Stimulated activated CD4-positive, alpha-beta T cell treated with anti-CD3 and anti-CD28 coated beads, Interleukin-15, amount 100 ng/mL, for 48 hours (primary cell): ENCODE results near the gene LRP5.

Source experiments
- DNase-seq, 2 donors: peaks; one replicate each; pipeline ENCODE4 v3.0.0-alpha.2; 2020; ENCODE audit warnings: low read depth in 2 of 2

Gene LRP5

GRCh38 chr11:68345776-68346461 is 33.5 kb downstream of the LRP5 start:
- no peak for DNase-seq

DNA sequence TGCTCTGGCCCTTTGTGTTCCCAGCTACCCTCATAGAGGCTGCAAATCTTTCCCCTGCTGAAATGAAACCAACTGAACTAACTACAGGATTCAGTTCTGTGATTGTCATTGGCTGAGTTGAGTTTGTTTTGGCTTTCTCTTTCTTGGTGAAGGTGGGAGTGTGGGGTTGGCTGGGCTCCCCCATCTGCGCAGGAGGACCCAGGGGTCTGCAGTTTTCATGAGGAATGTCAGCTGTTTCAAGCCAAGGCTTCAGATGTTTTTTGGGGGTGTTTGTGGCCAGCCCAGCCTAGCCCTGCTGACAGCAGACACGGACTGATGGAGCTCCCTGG is 34.0 kb downstream of the LRP5 start:
- DNase-seq = no peak

GRCh38 chr11:68347345-68347744 is 35.0 kb downstream of the LRP5 start:
- no peak for DNase-seq

DNA sequence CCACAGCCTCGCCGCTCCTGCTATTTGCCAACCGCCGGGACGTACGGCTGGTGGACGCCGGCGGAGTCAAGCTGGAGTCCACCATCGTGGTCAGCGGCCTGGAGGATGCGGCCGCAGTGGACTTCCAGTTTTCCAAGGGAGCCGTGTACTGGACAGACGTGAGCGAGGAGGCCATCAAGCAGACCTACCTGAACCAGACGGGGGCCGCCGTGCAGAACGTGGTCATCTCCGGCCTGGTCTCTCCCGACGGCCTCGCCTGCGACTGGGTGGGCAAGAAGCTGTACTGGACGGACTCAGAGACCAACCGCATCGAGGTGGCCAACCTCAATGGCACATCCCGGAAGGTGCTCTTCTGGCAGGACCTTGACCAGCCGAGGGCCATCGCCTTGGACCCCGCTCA is 35.5 kb downstream of the LRP5 start:
- no peak for DNase-seq

DNA sequence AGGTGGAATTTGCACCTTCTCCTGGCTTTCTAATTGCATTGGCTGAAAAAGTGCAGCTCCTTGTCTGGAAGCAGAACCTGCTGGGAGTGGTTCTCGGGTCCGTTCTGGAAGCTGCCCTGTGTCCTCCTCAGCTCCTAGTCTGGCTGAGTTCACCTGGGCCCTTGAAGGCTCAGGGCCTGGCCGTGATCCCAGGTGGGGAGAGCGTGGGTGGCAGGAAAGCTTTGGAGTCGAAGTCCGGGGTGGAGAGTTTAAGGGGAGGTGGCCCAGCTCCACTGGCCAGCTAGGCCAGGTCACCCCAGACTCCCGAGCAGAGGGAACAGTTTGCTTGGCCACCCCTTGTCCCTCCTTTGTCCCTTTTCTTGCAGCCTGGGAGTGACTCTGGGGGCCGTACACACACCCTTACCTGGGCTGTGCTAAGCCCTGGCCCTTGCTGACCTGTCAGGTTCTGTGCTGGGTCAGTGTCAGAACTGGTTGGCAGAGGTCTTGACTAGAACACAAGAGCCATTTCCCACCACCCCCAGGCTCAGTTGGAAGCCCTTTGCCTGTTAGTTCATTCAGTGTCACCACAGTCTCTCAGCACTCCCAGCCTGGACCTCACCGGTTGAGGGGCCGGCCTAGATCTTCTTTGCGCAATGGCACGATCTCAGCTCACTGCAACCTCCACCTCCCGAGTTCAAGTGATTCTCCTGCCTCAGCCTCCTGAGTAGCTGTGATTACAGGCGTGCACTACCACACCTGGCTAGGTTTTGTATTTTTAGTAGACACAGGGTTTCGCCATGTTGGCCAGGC is 37.3 kb downstream of the LRP5 start:
- no peak for DNase-seq

DNA sequence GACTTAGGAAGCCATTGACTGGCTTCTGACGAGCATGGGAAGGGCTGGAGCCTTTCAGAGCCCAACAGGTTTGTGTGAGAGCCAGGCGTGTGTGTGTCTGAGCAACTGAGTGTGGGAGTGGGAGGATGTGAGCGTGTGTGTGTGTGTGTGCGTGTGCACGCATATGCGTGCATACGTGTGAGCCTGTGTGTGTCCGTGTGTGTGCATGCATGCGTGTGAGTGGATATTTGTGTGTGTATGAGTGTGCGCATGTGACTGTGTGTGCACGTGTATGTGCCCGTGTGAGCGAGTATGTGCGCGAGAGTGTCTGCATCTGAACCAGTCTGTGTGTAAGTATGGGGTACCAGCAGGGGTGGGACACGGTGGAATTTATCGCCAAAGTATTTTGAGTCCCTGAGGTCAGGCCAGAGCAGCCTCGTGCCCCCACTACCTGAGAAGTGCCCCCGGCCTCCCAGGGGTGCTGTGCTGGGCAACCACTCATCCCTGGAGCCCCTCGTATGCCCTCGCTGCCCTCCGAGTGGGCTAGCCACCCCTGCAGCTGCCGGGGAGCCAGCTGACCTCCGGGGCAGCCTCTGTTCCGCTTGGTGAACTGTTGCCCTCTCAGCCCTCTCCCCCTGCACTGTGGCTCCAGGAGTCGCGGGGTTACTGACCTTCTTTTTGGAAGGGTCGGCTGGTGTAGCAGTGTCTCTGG is 38.5 kb downstream of the LRP5 start:
- no peak for DNase-seq

- DNase-seq = no peak
Observed at GRCh38 chr11:68351450-68352275, 39.3 kb downstream of the LRP5 start.

DNA sequence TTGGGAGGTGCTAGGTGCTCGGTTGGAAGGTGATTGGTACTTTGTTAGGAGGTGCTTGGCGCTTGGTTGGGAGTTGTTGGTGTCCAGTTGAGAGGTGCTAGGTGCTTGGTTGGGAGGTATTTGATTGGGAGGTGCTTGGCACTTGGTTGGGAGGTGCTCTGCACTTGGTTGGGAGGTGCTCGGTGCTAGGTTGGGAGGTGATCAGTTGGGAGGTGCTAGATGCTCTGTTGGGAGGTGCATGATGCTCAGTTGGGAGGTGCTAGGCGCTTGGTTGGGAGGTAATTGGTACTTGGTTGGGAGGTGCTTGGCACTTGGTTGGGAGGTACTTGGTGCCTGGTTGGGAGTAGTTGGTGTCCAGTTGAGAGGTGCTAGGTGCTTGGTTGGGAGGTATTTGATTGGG is 40.2 kb downstream of the LRP5 start:
- no peak for DNase-seq

DNA sequence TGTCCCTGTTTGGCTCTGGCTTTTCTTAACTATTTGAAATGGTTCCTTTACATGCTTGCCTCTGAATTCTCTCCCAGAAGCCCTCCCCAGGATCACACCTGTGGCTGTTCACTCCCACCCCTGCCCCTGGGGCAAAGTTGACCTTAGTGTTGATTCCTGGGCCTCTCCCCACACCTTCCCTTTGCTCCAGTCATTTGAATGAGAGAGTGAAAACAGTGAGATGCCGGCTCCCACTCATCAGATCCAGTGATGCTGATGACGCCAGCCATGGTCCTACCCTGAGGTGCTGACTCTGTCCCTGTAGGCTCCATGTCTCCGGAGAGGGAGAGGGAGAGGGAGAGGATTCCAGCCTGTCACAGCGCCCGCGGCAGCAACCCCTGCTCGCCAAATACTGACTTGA is 40.7 kb downstream of the LRP5 start:
- no peak for DNase-seq

- DNase-seq = no peak
Observed at GRCh38 chr11:68353669-68354068, 41.3 kb downstream of the LRP5 start.

DNA sequence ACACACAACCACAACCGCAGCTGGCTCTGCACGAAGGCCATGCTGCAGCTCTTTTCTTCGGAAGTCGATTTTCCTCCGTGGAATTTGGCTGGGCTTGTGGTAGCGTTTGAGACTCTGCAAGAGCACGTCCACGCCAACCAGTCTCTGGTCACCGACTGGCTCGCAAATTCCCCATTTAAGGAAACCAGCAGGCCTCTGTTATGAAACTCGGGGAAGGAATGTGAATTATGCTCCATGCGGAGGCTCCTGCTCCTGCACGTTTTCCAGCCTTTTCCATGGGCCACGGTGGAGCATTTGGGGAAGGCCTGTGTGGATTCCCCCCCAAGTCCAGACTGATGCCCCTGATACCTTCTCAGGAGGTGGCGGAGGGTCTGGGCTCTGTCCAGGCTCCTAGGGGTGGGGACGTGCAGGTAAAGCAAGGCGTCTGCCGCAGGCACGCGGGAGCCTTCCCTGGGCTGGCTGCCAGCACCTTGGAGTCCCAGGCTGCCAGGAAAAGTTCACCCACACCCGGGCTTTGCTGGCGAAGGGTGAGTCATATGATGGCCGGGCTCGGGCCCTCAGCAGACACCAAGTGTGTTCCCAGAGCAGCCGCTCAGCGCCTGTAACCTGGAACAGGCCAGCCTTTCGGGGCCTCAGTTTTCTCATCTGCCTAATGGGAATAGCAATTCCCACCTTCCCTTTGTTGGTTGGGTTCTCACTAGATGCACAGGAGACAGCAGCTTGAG is 41.9 kb downstream of the LRP5 start:
- no peak for DNase-seq

DNA sequence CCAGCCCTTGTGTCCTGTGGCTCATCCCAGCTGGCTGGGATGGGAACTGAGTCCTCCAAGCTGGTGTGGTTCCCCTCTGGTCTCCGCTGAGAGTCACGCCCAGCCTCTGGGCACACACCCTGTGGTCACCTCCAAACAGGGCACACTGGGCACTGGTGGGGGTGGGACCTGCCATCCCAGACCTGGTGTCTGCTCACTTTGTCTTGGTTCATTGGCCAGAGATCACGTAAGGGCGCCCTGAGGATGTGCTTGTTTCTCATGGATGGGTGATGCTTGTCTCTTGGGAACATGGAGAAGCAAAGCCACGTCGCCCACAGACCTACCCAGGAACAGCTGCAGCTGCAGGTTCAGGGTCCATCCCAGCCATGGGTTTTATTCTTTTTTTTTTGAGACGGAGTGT is 43.1 kb downstream of the LRP5 start:
- DNase-seq = no peak

DNA sequence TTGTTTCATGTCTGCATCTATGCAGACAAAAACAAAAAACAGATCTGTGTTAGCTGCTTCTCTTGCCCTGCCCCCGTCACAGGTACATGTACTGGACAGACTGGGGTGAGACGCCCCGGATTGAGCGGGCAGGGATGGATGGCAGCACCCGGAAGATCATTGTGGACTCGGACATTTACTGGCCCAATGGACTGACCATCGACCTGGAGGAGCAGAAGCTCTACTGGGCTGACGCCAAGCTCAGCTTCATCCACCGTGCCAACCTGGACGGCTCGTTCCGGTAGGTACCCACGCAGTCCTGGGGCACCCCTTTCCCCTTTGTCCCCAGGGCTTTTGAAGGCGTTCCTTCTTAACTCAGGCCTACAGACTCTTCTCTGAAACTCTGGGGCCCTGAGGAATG is 45.2 kb downstream of the LRP5 start:
- DNase-seq = no peak

DNA sequence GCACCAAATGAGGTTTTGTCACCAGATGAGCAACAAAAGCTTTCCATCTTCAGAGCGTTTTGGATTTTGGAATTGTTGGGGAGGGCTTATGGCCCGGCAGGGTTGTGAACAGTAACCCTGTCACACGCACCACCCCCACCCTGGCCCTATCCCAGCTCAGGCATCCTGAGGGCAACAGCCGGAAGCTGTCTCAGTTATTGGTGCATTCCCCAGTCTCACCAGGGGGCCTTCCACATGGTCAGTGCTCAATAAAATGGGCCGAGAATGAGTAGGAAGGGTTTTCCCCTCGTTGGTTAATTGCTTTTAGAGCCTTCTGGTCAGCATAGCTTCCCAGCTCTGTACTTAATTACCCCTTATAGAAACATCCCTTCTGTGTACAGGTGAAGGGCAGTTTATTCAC is 46.0 kb downstream of the LRP5 start:
- DNase-seq = no peak

- no peak for DNase-seq
Observed at GRCh38 chr11:68361702-68362101, 49.3 kb downstream of the LRP5 start.

DNA sequence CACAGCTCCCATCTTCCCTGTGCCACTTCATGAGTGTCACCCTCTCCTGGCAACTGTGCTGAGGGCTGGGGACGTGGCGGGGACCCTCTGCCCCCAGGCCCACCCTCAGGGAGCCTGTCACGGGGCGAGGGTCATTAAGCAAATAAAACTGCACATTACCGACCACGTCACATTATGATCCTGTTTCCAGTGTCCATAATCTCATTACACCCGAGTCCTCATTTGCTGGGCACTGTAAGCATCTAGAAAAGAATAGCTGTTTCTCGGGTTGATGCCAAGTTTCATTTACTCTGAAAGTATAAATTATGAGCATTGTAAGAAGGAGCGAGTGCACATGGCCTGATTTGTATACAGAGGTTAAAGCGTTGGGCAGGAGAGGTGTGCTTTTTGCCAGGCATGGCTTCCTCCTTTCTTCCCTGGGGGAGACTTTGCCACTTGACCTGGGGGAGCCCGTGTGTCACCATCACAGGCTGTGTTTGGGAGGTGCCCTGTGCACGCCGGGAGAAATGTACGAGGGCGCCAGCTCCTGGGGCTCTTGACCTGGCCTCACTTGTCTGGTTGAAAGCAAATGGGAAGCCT is 50.5 kb downstream of the LRP5 start:
- DNase-seq = no peak

DNA sequence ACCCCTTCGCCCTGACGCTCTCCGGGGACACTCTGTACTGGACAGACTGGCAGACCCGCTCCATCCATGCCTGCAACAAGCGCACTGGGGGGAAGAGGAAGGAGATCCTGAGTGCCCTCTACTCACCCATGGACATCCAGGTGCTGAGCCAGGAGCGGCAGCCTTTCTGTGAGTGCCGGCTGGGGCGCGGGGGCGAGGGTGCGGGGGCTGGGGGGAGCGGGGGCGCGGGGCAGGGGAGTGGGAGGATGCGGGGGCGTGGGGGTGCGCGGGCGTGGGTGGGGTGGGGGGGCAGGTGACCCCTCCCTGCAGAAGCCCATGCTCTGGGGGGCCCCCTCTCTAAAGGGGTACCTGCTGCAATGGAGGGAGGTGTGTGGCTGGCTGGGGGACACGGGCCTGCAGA is 51.4 kb downstream of the LRP5 start:
- DNase-seq = no peak

GRCh38 chr11:68364581-68364980 is 52.2 kb downstream of the LRP5 start:
- no peak for DNase-seq

DNA sequence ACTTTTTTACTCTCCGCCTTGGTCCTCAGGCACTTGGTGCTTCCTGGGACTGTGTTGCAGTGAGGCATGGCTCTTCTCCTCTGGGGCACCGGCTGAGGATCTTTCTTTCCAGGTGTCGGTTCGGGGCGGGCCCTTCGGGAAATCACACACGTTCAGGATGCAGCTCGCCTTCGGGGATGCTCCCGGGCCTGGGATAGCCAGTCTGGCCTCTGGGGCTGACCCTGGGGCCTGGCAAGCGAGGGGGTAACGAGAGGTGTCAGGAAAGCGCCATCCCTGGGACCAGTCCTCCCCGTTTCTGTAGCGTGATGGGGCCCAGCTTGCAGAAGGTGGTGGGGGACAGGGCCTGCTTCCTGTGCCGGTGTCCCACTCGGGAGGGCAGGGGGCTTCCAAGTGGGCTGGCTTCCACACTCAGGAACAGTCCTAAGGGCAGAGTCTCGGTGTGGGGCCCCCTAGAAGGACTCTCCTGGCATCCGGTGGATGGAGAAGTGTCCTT is 53.6 kb downstream of the LRP5 start:
- DNase-seq = no peak

- no peak for DNase-seq
Observed at GRCh38 chr11:68367252-68367651, 54.9 kb downstream of the LRP5 start.

GRCh38 chr11:68369756-68370155 is 57.4 kb downstream of the LRP5 start:
- no peak for DNase-seq
